Dedifferentiated amniotic fluid mesenchymal stem cell (primary cell): ENCODE data around the gene MAPRE2.

Experiments used
- DNase-seq: peaks from one replicate; pipeline ENCODE4 v3.0.0-alpha.2; 2016; ENCODE audit errors: extremely low spot score

The MAPRE2 gene

GRCh38 chr18:35180455-35180854 lies 139.2 kb downstream of the MAPRE2 start:
- DNase-seq = no peak

- DNase-seq = no peak
Observed at GRCh38 chr18:35182151-35182550, 140.9 kb downstream of the MAPRE2 start.

- no peak for DNase-seq
Observed at GRCh38 chr18:35183886-35184285, 142.7 kb downstream of the MAPRE2 start.

- no peak for DNase-seq
Observed at GRCh38 chr18:35185771-35186170, 144.6 kb downstream of the MAPRE2 start.

GRCh38 chr18:35186291-35187034 lies 145.2 kb downstream of the MAPRE2 start:
- no peak for DNase-seq

- DNase-seq = no peak
Observed at GRCh38 chr18:35189510-35189909, 148.3 kb downstream of the MAPRE2 start.

GRCh38 chr18:35190948-35191697 lies 149.9 kb downstream of the MAPRE2 start:
- DNase-seq = no peak

- no peak for DNase-seq
Observed at GRCh38 chr18:35191698-35192025, 150.4 kb downstream of the MAPRE2 start.

GRCh38 chr18:35192415-35192814 lies 151.2 kb downstream of the MAPRE2 start:
- DNase-seq = no peak
